Measurements from ENCODE around the gene NAV2. TPM values are rescaled to one million over a fixed set of nuclear protein-coding genes. Genes with fewer than 3 reads are reported as not detected.

The NAV2 gene
- total RNA-seq, 1 donor from 2014 or later, result 9.6 TPM

- no peak overlapping the region for H3K4me3 ChIP-seq
- Mint-ChIP-seq H3K9me3 (no peaks in the 10 kb centered on the region), H3K27ac (no peak overlapping the region), H3K4me3 (no peak overlapping the region), H3K27me3 (ENCODE audit: insufficient read depth, low read depth) (peaks cover 3% of the 10 kb centered on the region), H3K4me1 (peaks cover 45% of the 10 kb centered on the region), H3K36me3 (peaks cover 45% of the 10 kb centered on the region)
- no peak for DNase-seq (ENCODE audit: low spot score)
- no peak overlapping the region for H3K9ac ChIP-seq
- no peaks in the 10 kb centered on the region for H3K27me3 ChIP-seq
- H3K9me3 ChIP-seq (ENCODE audit: low read depth), result no peaks in the 10 kb centered on the region
- no peak overlapping the region for H3K27ac ChIP-seq
- H3F3A ChIP-seq (ENCODE audit: low read depth), result peaks cover 30% of the 10 kb centered on the region
- peaks cover 49% of the 10 kb centered on the region for H4K20me1 ChIP-seq (ENCODE audit: low read depth)
- peaks cover 44% of the 10 kb centered on the region for H3K4me1 ChIP-seq
- H3K4me2 ChIP-seq, result no peak overlapping the region
- TF ChIP-seq EZH2phosphoT487 (IDR thresholded peaks at IDR 0.05) (no peak), EZH2 (IDR thresholded peaks at IDR 0.05) (no peak), CTCF (IDR thresholded peaks at IDR 0.05) (no peak)
- no peak overlapping the region for H2AFZ ChIP-seq (replicated peaks)
- H3K79me2 ChIP-seq (ENCODE audit: low read depth), result no peaks in the 10 kb centered on the region
- no peaks in the 10 kb centered on the region for H3K36me3 ChIP-seq
These were observed 333.8 kb downstream of the NAV2 start for GRCh38 chr11:20046416-20046815.

GRCh38 chr11:20047006-20047768, 334.6 kb downstream of the NAV2 start:
- Mint-ChIP-seq H3K36me3 (peaks cover 51% of the 10 kb centered on the region), H3K9me3 (no peaks in the 10 kb centered on the region), H3K4me1 (peaks cover 38% of the 10 kb centered on the region), H3K27me3 (ENCODE audit: insufficient read depth, low read depth) (peaks cover 4% of the 10 kb centered on the region), H3K4me3 (no peak overlapping the region), H3K27ac (no peak overlapping the region)
- no peaks in the 10 kb centered on the region for H3K79me2 ChIP-seq (ENCODE audit: low read depth)
- H4K20me1 ChIP-seq (ENCODE audit: low read depth), result peaks cover 41% of the 10 kb centered on the region
- TF ChIP-seq EZH2 (IDR thresholded peaks at IDR 0.05), result no peak
- H3K4me1 ChIP-seq, result peaks cover 40% of the 10 kb centered on the region
- H3K27ac ChIP-seq, result no peak overlapping the region
- no peak overlapping the region for H3K4me3 ChIP-seq
- no peak for DNase-seq (ENCODE audit: low spot score)
- H3F3A ChIP-seq (ENCODE audit: low read depth), result peaks cover 27% of the 10 kb centered on the region
- H3K27me3 ChIP-seq, result no peaks in the 10 kb centered on the region
- no peak overlapping the region for H3K4me2 ChIP-seq
- H3K9ac ChIP-seq, result no peak overlapping the region
- H3K9me3 ChIP-seq (ENCODE audit: low read depth), result no peaks in the 10 kb centered on the region
- no peaks in the 10 kb centered on the region for H3K36me3 ChIP-seq
- H2AFZ ChIP-seq (replicated peaks), result no peak overlapping the region

- peaks cover 21% of the 10 kb centered on the region for H3F3A ChIP-seq (ENCODE audit: low read depth)
- peaks cover 34% of the 10 kb centered on the region for H3K4me1 ChIP-seq
- H3K9me3 Mint-ChIP-seq, result no peaks in the 10 kb centered on the region
- DNase-seq (ENCODE audit: low spot score), result no peak
- H3K9me3 ChIP-seq (ENCODE audit: low read depth), result no peaks in the 10 kb centered on the region
- no peaks in the 10 kb centered on the region for H3K27me3 ChIP-seq
- H3K27me3 Mint-ChIP-seq (ENCODE audit: insufficient read depth, low read depth), result peaks cover 4% of the 10 kb centered on the region
- H3K4me3 ChIP-seq, result no peak overlapping the region
- TF ChIP-seq CTCF (IDR thresholded peaks at IDR 0.05) (no peak), EZH2 (IDR thresholded peaks at IDR 0.05) (no peak), EZH2phosphoT487 (IDR thresholded peaks at IDR 0.05) (no peak)
- H3K9ac ChIP-seq, result no peak overlapping the region
- no peaks in the 10 kb centered on the region for H3K36me3 ChIP-seq
- H3K4me1 Mint-ChIP-seq, result peaks cover 32% of the 10 kb centered on the region
- H3K27ac Mint-ChIP-seq, result no peak overlapping the region
- peaks cover 54% of the 10 kb centered on the region for H3K36me3 Mint-ChIP-seq
- peaks cover 36% of the 10 kb centered on the region for H4K20me1 ChIP-seq (ENCODE audit: low read depth)
- no peak overlapping the region for H3K27ac ChIP-seq
- H3K4me3 Mint-ChIP-seq, result no peak overlapping the region
- no peaks in the 10 kb centered on the region for H3K79me2 ChIP-seq (ENCODE audit: low read depth)
- H2AFZ ChIP-seq (replicated peaks), result no peak overlapping the region
- H3K4me2 ChIP-seq, result no peak overlapping the region
These were observed 335.1 kb downstream of the NAV2 start for GRCh38 chr11:20047769-20048154.

- Histone ChIP-seq H3K27ac (no peak overlapping the region), H3K4me2 (no peak overlapping the region), H3K9ac (no peak overlapping the region), H4K20me1 (ENCODE audit: low read depth) (peaks cover 31% of the 10 kb centered on the region), H3K79me2 (ENCODE audit: low read depth) (no peaks in the 10 kb centered on the region), H3K27me3 (no peaks in the 10 kb centered on the region), H3F3A (ENCODE audit: low read depth) (peaks cover 17% of the 10 kb centered on the region), H3K36me3 (no peaks in the 10 kb centered on the region), H3K4me3 (no peak overlapping the region), H3K9me3 (ENCODE audit: low read depth) (no peaks in the 10 kb centered on the region), H2AFZ (replicated peaks) (no peak overlapping the region), H3K4me1 (peaks cover 29% of the 10 kb centered on the region)
- no peak overlapping the region for H3K27ac Mint-ChIP-seq
- TF ChIP-seq EZH2phosphoT487 (IDR thresholded peaks at IDR 0.05) (no peak), CTCF (IDR thresholded peaks at IDR 0.05) (no peak)
- H3K27me3 Mint-ChIP-seq (ENCODE audit: insufficient read depth, low read depth), result peaks cover 2% of the 10 kb centered on the region
- H3K36me3 Mint-ChIP-seq, result peaks cover 53% of the 10 kb centered on the region
- no peak for DNase-seq (ENCODE audit: low spot score)
- peaks cover 27% of the 10 kb centered on the region for H3K4me1 Mint-ChIP-seq
- no peak overlapping the region for H3K4me3 Mint-ChIP-seq
- no peaks in the 10 kb centered on the region for H3K9me3 Mint-ChIP-seq
These were observed 335.6 kb downstream of the NAV2 start for GRCh38 chr11:20048246-20048645.

All from neural progenitor cell (in vitro differentiated cells).